GOT3 (cell line): ENCODE data around the gene SOS1.

Experiments used
- DNase-seq: peaks from one replicate; lab custom pipeline; 2025; ENCODE audit warnings: mixed read lengths; lab: John Stamatoyannopoulos, UW

Gene SOS1

DNA sequence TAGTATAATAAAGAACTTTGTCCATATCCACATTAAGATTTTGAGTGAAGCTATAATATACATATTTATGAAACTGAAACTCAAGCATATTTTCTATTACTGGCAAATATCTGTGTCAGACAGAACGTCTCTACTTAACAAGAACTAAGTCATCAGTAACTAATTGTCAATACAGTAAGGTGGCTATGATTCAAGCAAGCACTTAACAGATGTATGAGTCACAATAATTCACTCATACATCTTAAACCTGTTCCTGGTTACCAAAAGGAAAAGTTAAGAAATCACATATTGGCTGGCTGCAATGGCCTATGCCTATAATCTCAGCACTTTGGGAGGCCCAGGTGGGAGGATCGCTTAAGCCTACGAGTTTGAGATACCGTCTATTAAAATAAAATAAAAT is 96.0 kb downstream of the SOS1 start:
- DNase-seq, result no peak

DNA sequence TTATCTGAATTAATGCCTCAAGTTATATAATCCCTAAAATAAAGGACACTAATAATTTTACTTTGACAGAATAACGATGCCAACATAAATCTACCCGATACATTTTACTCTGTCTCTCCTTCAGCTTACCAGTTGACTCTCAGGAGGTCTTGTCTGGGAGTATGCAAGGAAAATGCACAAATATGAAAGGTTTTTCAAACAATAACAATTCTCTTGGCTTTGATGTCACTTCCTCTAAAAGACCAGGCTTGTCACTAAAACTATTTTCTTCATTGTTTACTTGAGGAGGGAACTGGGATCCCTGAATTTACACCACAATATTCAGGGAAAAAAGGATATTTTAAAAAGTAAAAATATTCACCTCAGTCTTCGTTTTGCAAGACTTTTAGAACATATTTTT is 97.2 kb downstream of the SOS1 start:
- DNase-seq, result no peak

DNA sequence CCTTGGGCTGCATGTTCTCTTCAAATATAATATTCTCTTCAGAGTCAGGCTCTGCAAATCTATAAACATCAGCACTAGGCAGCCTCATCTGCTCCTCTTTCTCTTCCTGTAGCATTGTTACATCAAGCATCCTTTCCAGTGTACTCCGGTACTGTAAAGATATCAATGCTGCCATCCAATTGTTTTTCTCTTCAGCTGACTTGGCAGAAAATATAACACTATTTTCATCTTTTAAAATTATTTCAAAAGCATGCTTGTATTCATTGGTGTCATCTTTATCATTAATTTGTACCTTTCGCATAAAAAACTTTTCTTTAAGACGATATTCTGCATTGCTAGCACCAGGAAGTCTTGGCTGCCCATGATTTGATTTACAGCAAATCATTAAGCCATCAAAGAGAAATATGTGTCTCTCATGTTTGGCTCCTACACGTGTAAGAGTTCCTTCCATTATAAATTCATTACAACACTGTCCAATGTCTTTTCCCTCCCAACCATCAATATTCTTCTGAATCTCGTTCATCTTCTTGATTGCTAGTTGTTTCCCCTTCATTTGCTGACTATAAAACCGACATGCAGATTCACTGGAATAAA is 98.1 kb downstream of the SOS1 start:
- no peak for DNase-seq

DNA sequence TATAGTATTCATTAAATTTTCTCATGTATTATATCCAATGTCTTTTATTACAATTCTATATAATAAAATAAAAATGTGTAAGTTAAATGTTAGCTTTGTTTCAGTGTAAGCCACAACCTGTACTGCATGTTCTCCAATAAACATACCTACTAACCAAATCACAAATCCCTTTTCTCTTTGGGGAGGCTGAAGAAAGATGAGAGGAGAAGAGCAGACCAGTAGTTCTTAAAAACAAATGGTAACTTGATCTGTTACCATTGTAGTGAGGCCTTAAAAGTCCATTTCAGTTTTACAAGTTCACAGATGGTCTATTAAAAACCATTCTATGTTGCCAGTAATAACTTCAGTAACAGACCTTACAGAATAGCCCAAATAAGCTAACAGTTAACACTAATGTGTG is 100.5 kb downstream of the SOS1 start:
- no peak for DNase-seq

DNA sequence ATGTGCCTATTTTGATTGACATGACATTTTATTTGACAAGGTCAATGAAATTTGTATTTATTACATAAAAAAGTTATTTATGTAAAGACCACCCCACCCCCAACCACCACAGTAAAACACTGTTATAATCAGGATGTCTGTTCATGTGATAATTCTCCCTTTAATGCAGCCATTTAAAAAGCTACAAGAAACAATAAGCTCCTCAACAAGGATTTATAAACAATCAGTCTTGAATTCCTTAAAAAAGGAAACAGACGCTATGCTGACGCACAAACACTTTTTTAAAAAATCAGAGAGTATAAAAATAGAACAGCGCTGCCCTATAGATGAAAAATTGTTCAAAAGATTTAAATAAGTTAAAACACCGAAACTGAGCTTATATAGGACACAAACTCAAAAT is 102.2 kb downstream of the SOS1 start:
- DNase-seq, result no peak

DNA sequence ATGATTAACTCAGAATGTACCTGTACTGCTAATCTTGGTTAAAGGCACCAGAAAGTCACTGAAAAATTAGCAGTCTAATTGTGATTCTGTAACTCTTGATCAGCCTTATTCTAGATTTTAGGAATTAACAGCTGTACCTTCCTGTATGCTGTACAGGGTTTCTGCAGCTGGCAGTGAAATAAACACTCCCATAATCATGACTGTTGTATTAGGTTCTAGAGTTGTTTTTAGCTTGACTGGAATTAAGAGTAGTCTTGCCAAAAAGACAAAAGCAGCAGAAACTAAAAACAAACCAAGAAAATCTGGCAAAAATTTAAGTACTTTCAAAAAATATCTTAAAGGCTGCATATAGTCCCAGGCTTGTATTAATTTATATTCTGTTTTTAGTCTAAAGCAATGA is 103.5 kb downstream of the SOS1 start:
- no peak for DNase-seq

DNA sequence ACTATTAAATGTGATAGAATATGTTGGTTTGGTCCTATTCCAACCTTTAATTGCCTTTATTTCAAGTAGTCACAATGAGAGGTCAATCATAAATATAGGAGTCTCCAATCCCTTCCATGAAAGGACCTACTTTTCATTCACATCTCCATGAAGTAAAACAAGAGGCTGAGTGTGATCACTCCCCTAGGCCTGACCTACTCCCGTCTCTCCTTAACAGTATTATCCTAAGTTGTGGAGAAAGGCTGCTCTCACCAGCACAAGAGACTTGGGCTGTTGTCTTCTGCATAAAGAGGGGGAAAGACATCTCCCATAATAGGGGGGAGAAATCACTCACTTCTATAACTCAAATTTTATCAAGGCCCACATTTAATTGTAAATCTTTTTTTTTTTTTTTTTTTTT is 105.4 kb downstream of the SOS1 start:
- no peak for DNase-seq

DNA sequence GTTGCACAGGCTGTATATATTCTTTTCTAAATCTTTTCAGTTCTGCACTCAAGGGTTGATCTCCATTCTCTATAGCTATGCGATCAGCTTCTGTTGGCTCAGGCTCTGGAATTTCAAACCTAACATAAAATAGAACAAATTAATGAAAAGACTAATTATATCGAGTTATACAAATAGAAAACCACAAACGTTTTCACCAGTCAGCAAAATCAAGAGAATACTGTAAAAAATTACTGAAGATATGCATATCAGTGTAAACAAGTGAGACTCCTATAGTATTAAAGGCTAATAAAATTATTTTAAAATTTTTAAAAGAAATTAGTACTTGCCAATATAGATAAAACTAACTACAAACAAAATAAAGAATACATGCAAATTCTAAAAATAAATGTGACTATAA is 107.0 kb downstream of the SOS1 start:
- DNase-seq, result no peak

DNA sequence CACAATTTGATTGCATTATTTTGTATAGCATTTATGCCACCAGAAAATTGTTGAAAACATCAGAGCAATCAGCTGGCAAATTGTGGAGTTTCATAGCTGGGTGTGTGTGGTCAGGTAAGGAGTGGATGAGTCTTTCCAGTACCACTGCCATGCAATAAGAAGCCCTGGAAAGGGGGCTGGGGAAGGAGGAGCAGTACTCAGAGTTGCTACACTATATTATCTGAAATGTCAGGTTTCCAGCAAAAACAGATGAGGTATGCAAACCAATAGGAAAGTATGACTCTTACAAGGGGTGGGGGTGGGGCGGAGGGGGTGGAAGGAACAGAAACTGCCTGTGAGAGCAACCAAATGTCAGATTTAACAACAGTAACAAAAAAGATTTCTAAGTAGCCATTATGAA is 112.2 kb downstream of the SOS1 start:
- DNase-seq, result no peak

DNA sequence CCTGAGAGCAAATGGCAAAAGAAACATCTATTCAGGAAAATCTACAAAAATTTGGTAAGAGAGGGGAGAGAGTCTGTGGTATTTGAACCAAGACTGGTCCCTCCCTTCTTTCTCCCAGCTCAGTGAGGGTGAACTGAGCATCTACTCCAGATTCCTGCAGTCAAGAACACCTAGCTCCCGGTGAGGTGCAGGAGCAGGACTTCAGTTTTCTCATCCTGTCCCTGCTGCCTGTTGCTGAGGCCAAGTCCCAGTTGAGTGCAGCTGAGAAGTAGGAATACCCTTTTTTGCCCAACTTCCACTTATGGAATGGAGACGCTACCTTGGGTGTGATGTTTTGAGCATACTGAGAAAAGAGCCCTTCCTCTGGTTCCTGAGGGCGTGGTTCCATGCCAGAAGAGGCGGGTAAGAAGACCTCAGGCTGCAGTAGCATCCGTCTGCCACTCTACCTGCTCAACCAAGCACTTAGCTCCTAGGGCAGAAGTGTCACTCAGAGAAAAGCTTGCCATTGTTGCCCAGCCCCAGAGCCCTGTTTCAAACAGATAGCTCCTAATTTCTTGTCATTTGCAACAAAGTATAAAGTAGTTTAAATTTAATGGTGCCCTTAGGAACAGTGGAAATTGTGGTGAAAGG is 112.9 kb downstream of the SOS1 start:
- DNase-seq, result no peak

DNA sequence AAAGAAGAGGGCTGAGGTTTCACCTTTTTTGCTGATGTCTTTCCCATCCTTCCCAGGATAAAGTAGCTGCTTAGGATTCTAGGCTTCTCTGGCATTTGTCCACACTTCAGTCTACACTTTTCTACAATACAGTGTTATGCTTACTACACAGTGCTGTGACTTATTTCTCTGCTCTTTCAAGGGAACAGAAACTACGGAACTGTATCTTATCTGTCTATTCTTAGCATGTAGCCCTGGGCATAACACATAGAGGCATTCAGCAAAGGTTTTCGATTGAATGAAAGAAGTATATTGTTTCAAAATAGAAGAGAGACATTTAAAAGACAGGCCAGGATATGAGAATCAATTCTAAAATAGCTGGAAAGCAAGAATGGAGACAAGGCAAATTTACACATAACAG is 120.3 kb downstream of the SOS1 start:
- no peak for DNase-seq

DNA sequence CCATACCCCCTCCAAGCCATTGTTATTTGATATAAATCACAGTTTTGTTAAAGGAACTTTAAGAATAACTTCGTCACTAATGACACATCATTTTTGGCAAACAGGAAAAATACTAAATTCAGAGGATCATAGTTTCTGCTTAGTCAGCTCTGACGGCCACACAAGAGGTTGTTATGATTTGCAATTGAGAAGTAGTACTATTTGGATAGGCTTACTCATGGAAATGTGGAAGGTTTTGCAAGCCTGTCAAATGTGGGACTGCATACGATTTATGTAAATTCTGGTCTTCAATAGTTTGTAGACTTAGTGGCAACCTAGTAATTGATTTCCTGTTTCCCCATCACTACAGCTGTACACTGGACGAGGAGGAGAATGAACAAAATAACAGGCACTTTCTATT is 123.1 kb downstream of the SOS1 start:
- DNase-seq, result no peak

DNA sequence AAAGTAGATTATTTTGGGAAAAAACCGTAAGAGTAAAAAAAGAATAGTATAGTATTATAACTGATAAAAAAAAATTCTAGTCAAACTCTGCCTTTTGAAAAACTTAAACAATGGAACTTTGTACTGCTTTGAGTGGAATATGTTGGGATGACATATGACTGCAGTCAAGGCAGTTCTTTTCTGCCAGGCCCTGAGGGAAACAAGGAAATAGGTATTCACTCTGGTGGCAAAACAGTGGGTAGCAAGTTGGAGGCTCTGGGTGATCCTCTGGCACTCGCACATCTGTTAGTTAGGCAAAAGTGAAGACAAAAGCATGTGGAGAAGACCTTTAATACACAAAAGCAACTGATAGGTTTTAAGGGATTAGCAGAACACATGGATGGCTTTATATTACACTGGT is 129.0 kb downstream of the SOS1 start:
- no peak for DNase-seq

DNA sequence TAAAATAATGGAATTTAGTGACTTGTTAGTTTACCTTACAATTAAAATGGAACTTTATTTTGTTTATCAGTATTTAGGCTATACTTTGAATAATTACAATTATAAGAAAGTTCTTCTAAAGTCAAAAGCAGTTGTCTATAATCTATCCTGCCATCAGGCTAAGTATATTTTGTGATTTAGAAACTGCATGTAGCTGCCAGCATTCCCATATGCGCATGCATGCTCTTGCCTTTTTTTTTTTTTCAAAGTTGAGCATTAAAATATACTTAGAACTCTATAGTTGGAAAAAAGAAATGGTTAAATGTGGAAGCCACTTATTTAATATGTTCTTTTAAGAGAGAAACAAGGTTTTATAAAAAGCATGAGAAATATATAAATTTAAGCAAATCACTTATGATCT is 132.1 kb downstream of the SOS1 start:
- no peak for DNase-seq

DNA sequence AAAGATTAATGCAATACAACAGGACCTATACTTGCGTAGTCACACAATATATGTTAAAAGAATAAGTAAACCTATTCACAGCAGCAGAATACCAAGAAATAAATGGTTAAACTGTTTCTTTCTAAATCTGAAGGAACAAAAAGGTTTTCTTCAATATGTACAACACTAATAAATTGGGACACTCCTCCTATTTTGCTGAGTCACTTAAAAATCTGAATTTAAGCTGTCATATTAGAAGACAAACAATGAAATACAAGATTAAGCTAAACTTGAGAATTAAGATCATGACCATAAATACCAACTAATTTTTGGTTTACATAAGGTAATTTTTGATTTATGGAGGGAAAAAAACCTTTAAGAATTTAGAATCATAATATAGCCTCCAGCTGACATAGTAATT is 138.4 kb downstream of the SOS1 start:
- DNase-seq, result no peak

DNA sequence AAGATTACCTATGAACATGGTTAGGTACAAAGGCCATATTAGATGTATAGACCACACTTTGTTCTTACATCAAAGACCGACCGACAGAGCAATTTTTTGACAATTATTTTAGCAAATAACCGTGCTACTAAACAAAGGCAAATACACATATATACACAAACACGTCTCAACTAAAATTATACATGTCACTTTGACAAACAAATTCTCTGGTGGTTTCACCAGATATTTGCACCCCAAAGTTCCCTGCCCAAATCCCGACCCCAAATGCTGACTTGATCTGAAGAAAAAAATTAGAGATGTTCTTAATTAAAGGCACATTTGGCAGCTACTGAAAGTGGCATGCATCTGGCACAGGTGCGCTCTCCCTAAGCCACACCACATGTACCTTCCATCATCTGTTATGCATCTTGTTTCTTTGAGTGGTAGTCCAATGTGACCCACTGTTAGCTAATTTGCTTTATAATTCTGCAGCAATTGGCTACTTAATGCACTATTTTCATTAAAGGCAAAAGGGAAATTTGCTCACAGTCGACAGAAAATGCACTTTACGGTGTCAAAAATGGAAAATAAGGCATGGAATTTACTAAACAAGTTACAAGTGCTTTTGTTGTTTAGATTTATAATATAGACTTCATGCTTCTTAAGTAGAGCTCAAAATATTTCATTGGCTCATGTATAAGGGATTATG is 139.0 kb downstream of the SOS1 start:
- DNase-seq, result no peak

DNA sequence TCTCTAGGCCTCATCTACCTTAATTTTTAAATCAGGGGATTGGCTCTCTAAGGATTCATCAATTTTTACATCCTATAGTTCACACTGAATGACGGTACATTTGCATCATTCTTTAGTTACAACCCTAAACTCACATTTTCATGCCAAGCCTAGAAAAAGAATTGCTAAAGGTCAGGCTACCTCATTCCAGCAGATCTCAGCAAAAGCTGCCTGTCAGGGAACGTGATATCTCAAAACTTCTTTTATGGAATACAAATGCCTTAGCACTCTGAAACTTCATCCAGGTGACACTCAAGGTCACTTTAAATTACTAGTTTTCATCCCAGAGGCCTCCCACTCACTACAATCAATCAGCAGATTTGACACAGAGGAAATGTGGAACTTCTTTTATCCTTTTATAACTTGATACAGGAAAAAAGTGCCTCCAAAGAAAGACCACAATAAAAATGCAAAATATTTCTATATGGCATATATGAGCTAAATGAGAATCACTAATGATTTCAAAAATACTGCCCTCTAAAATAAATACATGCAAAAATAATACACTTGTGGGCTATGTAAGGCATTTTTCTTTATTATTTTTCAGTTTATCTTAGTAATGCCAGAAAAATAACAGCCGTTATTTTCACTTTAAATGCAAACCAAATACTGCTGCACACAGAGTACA is 139.7 kb downstream of the SOS1 start:
- no peak for DNase-seq

DNA sequence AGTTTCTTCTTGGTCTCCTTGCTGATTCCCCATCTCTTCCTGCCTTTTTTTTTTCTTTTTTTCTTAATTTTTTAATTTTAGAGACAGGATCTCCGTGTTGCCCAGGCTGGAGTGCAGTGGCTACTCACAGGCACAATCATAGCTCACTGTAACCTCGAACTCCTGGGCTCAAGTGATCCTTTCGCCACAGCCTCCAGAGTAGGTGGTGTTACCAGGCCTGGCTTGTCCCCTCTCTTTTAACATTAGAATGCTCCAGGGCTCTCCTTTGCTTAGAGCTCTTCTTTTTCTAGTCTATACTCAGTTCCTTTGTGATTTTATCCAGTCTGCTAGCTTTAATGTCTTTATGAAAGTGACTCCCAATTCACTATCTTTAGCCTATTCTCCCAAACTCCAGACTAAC is 141.9 kb downstream of the SOS1 start:
- no peak for DNase-seq

DNA sequence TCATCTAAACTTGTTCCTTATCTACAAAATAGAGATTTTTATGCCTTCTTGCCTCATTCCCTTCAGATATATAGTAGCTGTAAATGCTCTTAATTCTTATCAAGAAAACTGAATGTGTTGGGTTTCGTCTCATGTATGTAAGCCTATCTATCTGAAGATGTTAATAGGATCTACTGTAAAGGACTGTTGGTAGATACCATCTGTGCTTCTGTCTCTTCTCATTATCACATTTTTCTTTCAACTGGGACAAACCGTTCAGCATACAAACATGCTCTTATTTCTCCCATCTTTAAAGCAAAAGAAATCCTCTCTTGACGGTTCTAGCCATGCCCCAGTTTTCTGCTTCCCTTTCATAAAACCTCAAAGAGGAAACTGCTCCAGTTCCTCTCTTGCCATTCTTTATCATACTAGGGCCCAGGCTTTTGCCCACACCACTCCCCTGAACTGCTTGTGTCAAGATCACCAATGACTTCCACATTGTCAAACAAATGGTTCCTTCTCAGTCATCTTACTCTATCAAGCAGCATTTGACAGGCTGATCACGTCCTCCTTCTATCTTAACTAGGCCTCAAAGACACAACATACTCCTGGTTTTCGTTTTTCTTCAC is 142.5 kb downstream of the SOS1 start:
- DNase-seq, result no peak

DNA sequence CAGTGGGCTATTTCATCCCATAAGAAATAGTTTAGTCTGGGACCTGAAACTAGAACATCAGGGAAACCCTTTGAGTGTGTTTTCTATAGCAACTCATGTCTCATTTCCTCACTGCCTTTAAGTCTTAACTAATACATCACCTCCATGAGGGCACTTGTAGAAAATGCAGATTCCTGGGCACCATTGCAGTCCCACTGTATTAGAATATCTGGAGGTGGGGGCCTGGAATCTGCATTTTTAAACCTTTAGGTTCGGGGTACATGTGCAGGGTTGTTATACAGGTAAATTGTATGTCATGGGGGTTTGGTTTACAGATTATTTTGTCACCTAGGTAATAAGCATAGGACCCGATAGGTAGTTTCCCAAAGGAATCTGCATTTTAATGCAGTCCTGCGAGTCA is 143.8 kb downstream of the SOS1 start:
- DNase-seq, result no peak

DNA sequence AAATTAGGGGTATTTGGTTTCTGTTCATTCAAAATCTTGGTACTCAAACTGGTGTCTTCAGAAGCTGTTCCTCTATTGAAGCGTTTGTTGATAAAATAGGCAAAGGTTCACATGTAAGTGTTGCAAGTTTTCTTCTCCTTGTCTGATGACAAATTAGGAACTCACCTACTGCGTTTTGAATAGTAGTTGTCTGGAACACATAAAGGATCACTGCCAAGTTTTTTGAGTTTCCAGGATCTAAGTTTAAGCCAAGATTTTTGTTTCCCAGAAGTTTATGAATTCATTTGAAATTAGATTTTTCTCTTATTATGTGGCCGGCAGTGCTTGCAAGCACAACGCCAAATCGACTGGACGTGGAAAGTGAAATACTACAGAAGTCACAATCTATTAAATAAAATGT is 145.8 kb downstream of the SOS1 start:
- DNase-seq, result no peak

DNA sequence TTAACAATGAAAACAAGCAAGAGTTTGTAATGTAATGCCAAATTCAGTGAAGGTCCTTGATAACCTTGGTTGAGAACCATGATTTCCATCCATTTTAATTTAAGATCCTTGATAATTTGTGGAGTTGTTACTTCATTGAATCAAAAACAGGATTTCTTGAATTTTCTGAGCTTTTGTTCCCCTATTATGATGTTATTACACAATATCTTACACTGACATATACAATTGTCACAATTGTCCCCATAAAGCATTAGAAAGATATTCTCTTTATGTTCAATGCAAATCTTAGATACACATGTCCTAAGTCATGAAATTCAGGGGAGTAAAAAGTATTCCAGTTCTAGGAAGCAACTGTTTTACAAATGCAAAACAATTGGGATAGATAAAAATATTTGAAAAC is 147.6 kb downstream of the SOS1 start:
- no peak for DNase-seq

DNA sequence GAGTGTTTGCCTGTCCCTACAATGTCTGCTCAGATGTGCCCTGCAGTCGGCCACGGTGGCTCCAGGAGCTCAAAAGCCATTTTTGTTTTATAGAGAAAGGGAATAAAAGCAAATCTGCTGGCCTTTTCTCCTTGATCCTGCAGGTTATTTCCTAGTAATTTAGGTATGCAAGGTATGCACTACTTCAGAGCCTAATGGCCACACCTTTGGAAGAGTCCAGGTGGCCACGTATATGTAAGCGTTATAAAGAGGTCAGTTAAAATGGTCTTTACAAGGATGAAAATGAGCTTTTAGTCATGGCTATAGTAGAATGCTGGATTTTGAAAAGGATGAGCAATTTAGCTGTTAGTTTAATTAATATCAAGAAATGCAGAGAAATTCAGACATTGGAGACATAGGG is 149.5 kb downstream of the SOS1 start:
- DNase-seq, result no peak
